Choroid plexus epithelial cell (primary cell): ENCODE measurements around the gene DPYD.

Experiments used
- DNase-seq: peaks from one replicate; pipeline ENCODE4 v3.0.0-alpha.2; 2010; ENCODE audit warnings: low read depth
- H3K4me3 ChIP-seq: 2 replicates; pipeline ENCODE4 v1.5.1; 2011; ENCODE audit warnings: low read depth, mild to moderate bottlenecking, control low read depth, low read length, moderate library complexity
- TF ChIP-seq, protein P1 (sequence below): conservative IDR thresholded peaks from 2 replicates; pipeline ENCODE4 v1.5.1; 2011; ENCODE audit warnings: low read depth, mild to moderate bottlenecking, control low read depth, inconsistent platforms, low read length, moderate library complexity

Gene DPYD

DNA sequence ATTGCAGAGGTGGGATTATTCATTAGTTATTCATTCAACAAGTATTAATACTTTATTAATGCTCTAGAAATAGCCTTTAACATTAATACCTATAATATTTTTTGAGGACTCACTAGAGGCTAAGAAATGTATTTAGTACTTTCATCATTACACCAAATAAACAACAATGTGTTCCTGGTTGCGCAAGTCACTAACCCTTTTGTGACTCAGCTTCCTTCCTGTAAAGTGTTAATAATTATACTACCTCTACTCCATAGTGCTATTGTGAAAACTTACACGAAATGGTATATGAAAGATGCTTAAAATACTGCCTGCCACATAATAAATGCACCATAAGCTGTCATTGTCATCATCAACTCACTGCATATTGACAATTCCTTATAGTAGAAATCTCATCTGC, 431.0 kb downstream of the DPYD start:
- peak; percentile 66 for DNase-seq
- no peak overlapping the region for H3K4me3 ChIP-seq
- TF ChIP-seq, protein P1, sequence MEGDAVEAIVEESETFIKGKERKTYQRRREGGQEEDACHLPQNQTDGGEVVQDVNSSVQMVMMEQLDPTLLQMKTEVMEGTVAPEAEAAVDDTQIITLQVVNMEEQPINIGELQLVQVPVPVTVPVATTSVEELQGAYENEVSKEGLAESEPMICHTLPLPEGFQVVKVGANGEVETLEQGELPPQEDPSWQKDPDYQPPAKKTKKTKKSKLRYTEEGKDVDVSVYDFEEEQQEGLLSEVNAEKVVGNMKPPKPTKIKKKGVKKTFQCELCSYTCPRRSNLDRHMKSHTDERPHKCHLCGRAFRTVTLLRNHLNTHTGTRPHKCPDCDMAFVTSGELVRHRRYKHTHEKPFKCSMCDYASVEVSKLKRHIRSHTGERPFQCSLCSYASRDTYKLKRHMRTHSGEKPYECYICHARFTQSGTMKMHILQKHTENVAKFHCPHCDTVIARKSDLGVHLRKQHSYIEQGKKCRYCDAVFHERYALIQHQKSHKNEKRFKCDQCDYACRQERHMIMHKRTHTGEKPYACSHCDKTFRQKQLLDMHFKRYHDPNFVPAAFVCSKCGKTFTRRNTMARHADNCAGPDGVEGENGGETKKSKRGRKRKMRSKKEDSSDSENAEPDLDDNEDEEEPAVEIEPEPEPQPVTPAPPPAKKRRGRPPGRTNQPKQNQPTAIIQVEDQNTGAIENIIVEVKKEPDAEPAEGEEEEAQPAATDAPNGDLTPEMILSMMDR: no peak

GRCh38 chr1:97488530-97488929, 432.3 kb downstream of the DPYD start:
- H3K4me3 ChIP-seq: no peak overlapping the region
- DNase-seq: no peak
- TF ChIP-seq, protein P1: no peak

DNA sequence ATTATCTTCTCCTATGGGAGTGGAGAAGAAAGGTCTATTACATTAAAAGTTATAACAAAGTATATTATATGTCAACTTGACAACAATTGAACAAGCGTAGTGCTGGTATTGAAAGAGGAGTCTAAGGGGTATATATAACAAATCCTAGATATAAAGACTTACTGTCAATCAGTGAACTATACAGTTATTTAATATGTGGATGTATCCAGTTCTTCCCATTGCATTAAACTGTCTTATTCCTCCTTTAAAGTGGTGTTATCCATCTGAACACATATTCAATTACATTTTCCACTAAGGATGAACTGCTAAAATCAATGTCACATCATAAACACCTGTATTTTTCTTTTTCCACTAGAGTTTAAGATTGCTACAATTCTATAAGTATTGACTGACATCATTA, 438.8 kb downstream of the DPYD start:
- TF ChIP-seq, protein P1: no peak
- DNase-seq: no peak
- no peak overlapping the region for H3K4me3 ChIP-seq

DNA sequence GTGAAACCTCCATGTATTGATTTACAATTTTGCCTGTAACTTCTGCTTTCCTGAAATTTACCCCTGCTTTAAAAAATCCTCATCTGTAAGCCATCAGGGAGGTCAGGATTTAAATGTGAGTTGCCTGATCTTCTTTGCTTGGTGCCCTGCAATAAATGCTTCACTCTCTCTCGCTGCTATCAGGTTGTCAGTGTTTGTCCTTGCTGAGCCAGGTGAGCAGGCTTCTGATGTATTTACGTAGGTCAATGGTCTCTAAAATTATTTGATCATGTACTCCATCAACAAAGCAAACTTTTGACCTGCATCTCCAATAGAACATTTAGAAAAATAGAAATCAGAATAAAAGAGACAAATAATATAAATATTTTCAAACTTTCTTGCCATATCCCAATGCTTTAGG, 453.4 kb downstream of the DPYD start:
- no peak for DNase-seq
- no peak overlapping the region for H3K4me3 ChIP-seq
- TF ChIP-seq, protein P1: no peak

- TF ChIP-seq, protein P1: no peak
- no peak overlapping the region for H3K4me3 ChIP-seq
- DNase-seq: no peak
Observed at GRCh38 chr1:97464305-97464704, 456.5 kb downstream of the DPYD start.

GRCh38 chr1:97461782-97462181, 459.1 kb downstream of the DPYD start:
- TF ChIP-seq, protein P1: no peak
- DNase-seq: no peak
- no peak overlapping the region for H3K4me3 ChIP-seq

- TF ChIP-seq, protein P1: no peak
- no peak overlapping the region for H3K4me3 ChIP-seq
- peak; percentile 9 for DNase-seq
Observed at GRCh38 chr1:97457446-97458089, 463.3 kb downstream of the DPYD start.
